ENCODE measurements around the gene RHEBL1.

RHEBL1 gene

DNA sequence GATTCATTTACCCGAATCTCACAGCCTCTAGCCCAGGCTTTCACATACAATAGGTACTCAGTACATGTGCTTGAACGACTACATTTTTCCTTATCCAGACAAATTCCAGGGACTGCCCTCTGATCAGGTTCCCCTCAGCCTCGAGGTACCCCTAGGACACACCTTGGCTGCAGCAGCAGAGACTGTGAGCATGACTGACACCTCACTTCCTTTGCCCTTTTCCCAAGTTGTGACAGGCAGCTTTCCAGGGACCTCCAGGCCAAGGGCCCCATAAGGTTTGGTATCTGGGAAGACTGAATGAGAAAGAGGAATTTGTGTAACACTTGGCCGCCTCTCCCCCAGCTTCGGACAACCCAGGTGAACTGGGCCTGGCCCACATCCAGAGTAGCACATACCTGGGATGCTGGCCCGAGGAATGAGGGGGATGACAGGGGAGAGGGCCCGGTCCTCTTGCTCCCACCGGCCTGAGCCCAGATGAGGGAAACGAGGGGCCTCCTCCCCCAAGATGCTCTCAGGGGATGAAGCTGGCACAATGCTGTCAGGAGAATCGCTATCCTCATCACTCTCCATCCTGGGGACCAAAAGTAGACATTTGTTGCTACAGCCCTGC lies 41.0 kb downstream of the RHEBL1 start:
- Histone ChIP-seq H3K4me3 (ENCODE audit: insufficient read depth in 1 of 2, low read depth in 1 of 2, low read length in 2 of 2) (no peak overlapping the region), H3K36me3 (ENCODE audit: control insufficient read depth in 1 of 2, insufficient read depth in 2 of 2, low read depth in 1 of 2, low read length in 2 of 2) (peaks cover 83 to 100% of the 10 kb centered on the region in 2 experiments), H4K91ac (ENCODE audit: low read length) (no peak overlapping the region), H3K4me2 (ENCODE audit: low read length, poor library complexity, severe bottlenecking) (no peak overlapping the region), H3K9me3 (ENCODE audit: control insufficient read depth, low read length) (no peaks in the 10 kb centered on the region), H3K79me1 (replicated peaks; ENCODE audit: low read length, poor library complexity, severe bottlenecking) (peaks cover 61% of the 10 kb centered on the region), H3K23ac (ENCODE audit: low read length in 2 of 2) (no peak overlapping the region), H2AFZ (ENCODE audit: low read depth, low read length) (no peak overlapping the region), H2AK5ac (ENCODE audit: low read length, severe bottlenecking) (no peak overlapping the region), H2BK12ac (ENCODE audit: low read length in 2 of 2) (no peak overlapping the region), H3K9ac (ENCODE audit: low read length) (no peak overlapping the region), H2BK5ac (ENCODE audit: low read depth, low read length, poor library complexity, severe bottlenecking) (no peak overlapping the region), H3K27ac (ENCODE audit: low read length, poor library complexity, severe bottlenecking) (no peak overlapping the region), H3K27me3 (ENCODE audit: control insufficient read depth in 1 of 2, insufficient read depth in 1 of 2, low read length in 2 of 2) (no peaks in the 10 kb centered on the region), H2BK120ac (ENCODE audit: low read depth, low read length) (no peak overlapping the region), H3K4me1 (ENCODE audit: control insufficient read depth, insufficient read depth, low read depth, low read length) (peaks cover 2% of the 10 kb centered on the region), H3K18ac (ENCODE audit: low read depth in 1 of 2, low read length in 2 of 2) (no peak overlapping the region), H4K8ac (ENCODE audit: low read length) (no peak overlapping the region), H3K4ac (ENCODE audit: low read depth in 1 of 2, low read length in 2 of 2) (no peak overlapping the region), H2BK15ac (ENCODE audit: low read depth, poor library complexity, severe bottlenecking) (no peak overlapping the region), H3K14ac (ENCODE audit: low read length in 2 of 2) (no peak overlapping the region)
- 96% methylated on average over 9 of the region's 10 CpGs for WGBS
- DNase-seq = no peak

DNA sequence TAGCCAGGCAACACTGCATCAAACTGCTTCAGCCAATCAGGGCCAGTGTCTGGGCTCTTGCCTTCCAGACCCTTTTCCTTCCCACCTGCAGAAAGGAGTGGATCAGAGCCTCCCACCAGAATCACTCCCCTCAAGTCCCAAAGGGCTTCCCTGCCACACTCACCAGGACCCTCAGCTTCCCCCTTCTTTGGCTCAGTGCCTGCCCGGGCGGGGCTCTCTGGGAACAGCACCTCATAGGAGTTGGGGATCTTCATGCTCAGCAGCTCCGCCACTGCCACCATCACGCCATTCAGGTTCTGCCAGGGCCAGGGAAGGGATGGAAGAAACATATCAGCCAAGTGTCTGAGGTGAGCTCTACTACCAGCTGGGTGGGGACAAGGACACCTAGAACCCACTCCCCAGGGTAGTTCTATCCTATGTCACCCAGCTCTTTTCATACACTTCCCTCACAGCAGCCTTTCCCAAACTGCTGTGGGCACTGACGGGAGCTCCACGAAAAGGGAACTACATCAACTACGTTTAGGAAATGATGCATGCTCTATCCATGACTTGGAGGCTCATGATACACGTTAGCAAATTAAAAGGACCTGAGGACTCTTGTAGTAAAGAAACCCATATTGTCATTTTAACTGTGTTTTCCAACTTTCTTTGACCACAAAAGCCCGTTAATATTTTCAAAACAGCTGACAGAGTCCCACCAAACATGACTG lies 41.8 kb downstream of the RHEBL1 start:
- no peak overlapping the region for H4K91ac ChIP-seq (ENCODE audit: low read length)
- no peak overlapping the region for H3K27ac ChIP-seq (ENCODE audit: low read length, poor library complexity, severe bottlenecking)
- H3K27me3 ChIP-seq (ENCODE audit: control insufficient read depth in 1 of 2, insufficient read depth in 1 of 2, low read length in 2 of 2) = no peaks in the 10 kb centered on the region
- no peak overlapping the region for H2AFZ ChIP-seq (ENCODE audit: low read depth, low read length)
- no peak overlapping the region for H3K14ac ChIP-seq (ENCODE audit: low read length in 2 of 2)
- H2AK5ac ChIP-seq (ENCODE audit: low read length, severe bottlenecking) = no peak overlapping the region
- no peaks in the 10 kb centered on the region for H3K9me3 ChIP-seq (ENCODE audit: control insufficient read depth, low read length)
- H2BK12ac ChIP-seq (ENCODE audit: low read length in 2 of 2) = no peak overlapping the region
- H3K4me3 ChIP-seq (ENCODE audit: insufficient read depth in 1 of 2, low read depth in 1 of 2, low read length in 2 of 2) = no peak overlapping the region
- H3K4me2 ChIP-seq (ENCODE audit: low read length, poor library complexity, severe bottlenecking) = no peak overlapping the region
- WGBS = over 99% methylated on average over 9 of the region's 9 CpGs
- no peak overlapping the region for H2BK120ac ChIP-seq (ENCODE audit: low read depth, low read length)
- no peak overlapping the region for H3K18ac ChIP-seq (ENCODE audit: low read depth in 1 of 2, low read length in 2 of 2)
- no peaks in the 10 kb centered on the region for H3K4me1 ChIP-seq (ENCODE audit: control insufficient read depth, insufficient read depth, low read depth, low read length)
- no peak overlapping the region for H2BK5ac ChIP-seq (ENCODE audit: low read depth, low read length, poor library complexity, severe bottlenecking)
- peaks cover 82 to 99% of the 10 kb centered on the region in 2 experiments for H3K36me3 ChIP-seq (ENCODE audit: control insufficient read depth in 1 of 2, insufficient read depth in 2 of 2, low read depth in 1 of 2, low read length in 2 of 2)
- no peak overlapping the region for H3K9ac ChIP-seq (ENCODE audit: low read length)
- no peak overlapping the region for H3K4ac ChIP-seq (ENCODE audit: low read depth in 1 of 2, low read length in 2 of 2)
- no peak for DNase-seq
- no peak overlapping the region for H4K8ac ChIP-seq (ENCODE audit: low read length)
- H3K23ac ChIP-seq (ENCODE audit: low read length in 2 of 2) = no peak overlapping the region
- peaks cover 60% of the 10 kb centered on the region for H3K79me1 ChIP-seq (replicated peaks; ENCODE audit: low read length, poor library complexity, severe bottlenecking)
- H2BK15ac ChIP-seq (ENCODE audit: low read depth, poor library complexity, severe bottlenecking) = no peak overlapping the region

DNA sequence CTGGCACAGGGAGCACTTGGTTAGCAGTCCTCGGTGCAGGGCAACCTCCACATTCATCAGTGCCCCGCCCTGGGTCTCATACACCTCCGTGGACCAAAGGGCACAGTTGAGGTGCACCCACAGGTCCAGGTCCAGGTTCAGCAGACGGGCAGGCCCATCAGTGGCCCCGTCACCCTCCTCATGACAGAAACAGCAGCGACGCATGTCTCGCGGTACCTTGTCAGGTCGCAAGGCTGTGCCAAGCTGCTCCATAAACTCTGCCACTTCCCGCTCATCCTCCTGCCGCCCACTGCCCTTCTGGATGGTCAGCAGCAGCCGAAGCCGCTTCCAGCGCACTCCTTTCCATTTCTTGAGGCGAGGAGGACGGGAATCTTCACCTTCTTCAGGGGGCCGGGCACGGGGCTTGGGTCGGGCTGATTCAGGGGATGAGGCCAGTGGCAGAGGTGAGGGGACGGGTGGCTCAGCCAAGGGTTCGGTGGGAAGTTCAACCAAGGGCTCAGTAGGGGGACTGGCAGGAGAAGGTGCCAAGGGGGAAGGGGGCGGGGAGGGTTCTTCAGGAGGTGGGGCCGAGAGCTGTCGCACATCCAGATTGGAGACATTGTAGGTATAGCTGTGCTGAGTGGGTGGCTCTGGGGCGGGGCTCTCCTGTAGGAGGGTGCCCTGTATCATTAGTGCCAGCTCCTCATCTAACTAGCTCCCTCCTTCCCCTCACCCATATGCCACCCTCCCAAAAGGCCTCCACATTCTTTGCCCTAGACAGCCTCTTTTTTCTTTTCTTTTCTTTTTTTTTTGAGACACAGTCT lies 42.9 kb downstream of the RHEBL1 start:
- Histone ChIP-seq H2BK5ac (ENCODE audit: low read depth, low read length, poor library complexity, severe bottlenecking) (no peak overlapping the region), H2BK12ac (ENCODE audit: low read length in 2 of 2) (no peak overlapping the region), H4K8ac (ENCODE audit: low read length) (no peak overlapping the region), H3K18ac (ENCODE audit: low read depth in 1 of 2, low read length in 2 of 2) (no peak overlapping the region), H3K79me1 (replicated peaks; ENCODE audit: low read length, poor library complexity, severe bottlenecking) (peaks cover 50% of the 10 kb centered on the region), H3K36me3 (ENCODE audit: control insufficient read depth in 1 of 2, insufficient read depth in 2 of 2, low read depth in 1 of 2, low read length in 2 of 2) (peaks cover 82 to 99% of the 10 kb centered on the region in 2 experiments), H2BK120ac (ENCODE audit: low read depth, low read length) (no peak overlapping the region), H2BK15ac (ENCODE audit: low read depth, poor library complexity, severe bottlenecking) (no peak overlapping the region), H3K4me1 (ENCODE audit: control insufficient read depth, insufficient read depth, low read depth, low read length) (no peaks in the 10 kb centered on the region), H3K9me3 (ENCODE audit: control insufficient read depth, low read length) (no peaks in the 10 kb centered on the region), H4K91ac (ENCODE audit: low read length) (no peak overlapping the region), H3K4ac (ENCODE audit: low read depth in 1 of 2, low read length in 2 of 2) (no peak overlapping the region), H3K27ac (ENCODE audit: low read length, poor library complexity, severe bottlenecking) (no peak overlapping the region), H3K4me2 (ENCODE audit: low read length, poor library complexity, severe bottlenecking) (no peak overlapping the region), H2AFZ (ENCODE audit: low read depth, low read length) (no peak overlapping the region), H3K9ac (ENCODE audit: low read length) (no peak overlapping the region), H3K14ac (ENCODE audit: low read length in 2 of 2) (no peak overlapping the region), H3K23ac (ENCODE audit: low read length in 2 of 2) (no peak overlapping the region), H3K27me3 (ENCODE audit: control insufficient read depth in 1 of 2, insufficient read depth in 1 of 2, low read length in 2 of 2) (no peaks in the 10 kb centered on the region), H3K4me3 (ENCODE audit: insufficient read depth in 1 of 2, low read depth in 1 of 2, low read length in 2 of 2) (no peak overlapping the region), H2AK5ac (ENCODE audit: low read length, severe bottlenecking) (no peak overlapping the region)
- no peak for DNase-seq
- WGBS = 98% methylated on average over 26 of the region's 26 CpGs

DNA sequence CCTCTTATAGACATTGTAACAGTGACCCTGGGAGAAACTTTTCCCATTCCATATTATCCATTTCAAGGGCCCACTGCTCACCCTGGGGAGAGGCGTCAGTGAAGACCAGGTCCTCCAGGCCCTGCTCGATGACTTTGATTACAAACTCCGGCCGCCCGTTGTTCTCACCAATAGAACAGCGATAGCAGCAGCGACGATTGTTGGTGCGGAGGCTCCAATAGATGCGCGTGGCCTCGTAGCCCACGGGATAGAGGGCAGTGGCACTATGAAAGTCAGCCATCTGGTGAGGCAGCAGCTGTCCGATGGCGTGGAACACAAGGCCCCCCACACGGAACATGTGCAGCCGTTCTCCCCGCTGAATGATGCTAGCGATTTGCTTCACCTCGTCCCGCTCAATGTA lies 43.7 kb downstream of the RHEBL1 start:
- Histone ChIP-seq H2AK5ac (ENCODE audit: low read length, severe bottlenecking) (no peak overlapping the region), H3K23ac (ENCODE audit: low read length in 2 of 2) (no peak overlapping the region), H2BK120ac (ENCODE audit: low read depth, low read length) (no peak overlapping the region), H3K4me1 (ENCODE audit: control insufficient read depth, insufficient read depth, low read depth, low read length) (no peaks in the 10 kb centered on the region), H2BK12ac (ENCODE audit: low read length in 2 of 2) (no peak overlapping the region), H3K4ac (ENCODE audit: low read depth in 1 of 2, low read length in 2 of 2) (no peak overlapping the region), H3K27ac (ENCODE audit: low read length, poor library complexity, severe bottlenecking) (no peak overlapping the region), H3K9me3 (ENCODE audit: control insufficient read depth, low read length) (no peaks in the 10 kb centered on the region), H3K4me3 (ENCODE audit: insufficient read depth in 1 of 2, low read depth in 1 of 2, low read length in 2 of 2) (no peak overlapping the region), H2BK15ac (ENCODE audit: low read depth, poor library complexity, severe bottlenecking) (no peak overlapping the region), H4K8ac (ENCODE audit: low read length) (no peak overlapping the region), H3K4me2 (ENCODE audit: low read length, poor library complexity, severe bottlenecking) (no peak overlapping the region), H3K18ac (ENCODE audit: low read depth in 1 of 2, low read length in 2 of 2) (no peak overlapping the region), H3K36me3 (ENCODE audit: control insufficient read depth in 1 of 2, insufficient read depth in 2 of 2, low read depth in 1 of 2, low read length in 2 of 2) (peaks cover 82 to 98% of the 10 kb centered on the region in 2 experiments), H2AFZ (ENCODE audit: low read depth, low read length) (no peak overlapping the region), H3K27me3 (ENCODE audit: control insufficient read depth in 1 of 2, insufficient read depth in 1 of 2, low read length in 2 of 2) (no peaks in the 10 kb centered on the region), H3K79me1 (replicated peaks; ENCODE audit: low read length, poor library complexity, severe bottlenecking) (peaks cover 47% of the 10 kb centered on the region), H3K14ac (ENCODE audit: low read length in 2 of 2) (no peak overlapping the region), H4K91ac (ENCODE audit: low read length) (no peak overlapping the region), H2BK5ac (ENCODE audit: low read depth, low read length, poor library complexity, severe bottlenecking) (no peak overlapping the region), H3K9ac (ENCODE audit: low read length) (no peak overlapping the region)
- no peak for DNase-seq
- WGBS = 99% methylated on average over 21 of the region's 21 CpGs

All from mesenchymal stem cell (in vitro differentiated cells and primary cell).